SIG-M5 treated with dmso at 0.1 percent for 504 hours (cell line): ENCODE data around the gene SLC39A2.
"Not testable (repeated sequence)": the region's sequence is repeated elsewhere in the genome, so short reads cannot be mapped to it uniquely, and the experiment has no call there.

ENCODE experiments used
- DNase-seq: peaks from one replicate; lab custom pipeline; 2025; ENCODE audit not compliant: unreplicated experiment; lab: John Stamatoyannopoulos, UW

Gene SLC39A2

GRCh38 chr14:21024585-21025370, 25.7 kb downstream of the SLC39A2 start, which contains the start of gene NDRG2:
Gene NDRG2, minus strand, starts transcription at chr14:21025061. Its CDS starts 1,746 bp downstream, at chr14:21023315.
- DNase-seq: peak; percentile 26

GRCh38 chr14:21025371-21026273, 26.5 kb downstream of the SLC39A2 start:
- no peak for DNase-seq

GRCh38 chr14:21026274-21026987, 27.3 kb downstream of the SLC39A2 start:
- DNase-seq: no peak

GRCh38 chr14:21026988-21027315, 27.9 kb downstream of the SLC39A2 start:
- no peak for DNase-seq

- no peak for DNase-seq
Observed at GRCh38 chr14:21029917-21030316, 30.8 kb downstream of the SLC39A2 start, which contains the start of gene TPPP2. Gene TPPP2, plus strand, starts transcription at chr14:21030217. Its CDS starts 365 bp downstream, at chr14:21030582.

- DNase-seq: no peak
Observed at GRCh38 chr14:21030531-21030930, 31.4 kb downstream of the SLC39A2 start.

- no peak for DNase-seq
Observed at GRCh38 chr14:21032326-21033132, 33.4 kb downstream of the SLC39A2 start.

- DNase-seq: no peak
Observed at GRCh38 chr14:21033133-21033698, 34.1 kb downstream of the SLC39A2 start.

- no peak for DNase-seq
Observed at GRCh38 chr14:21034707-21035106, 35.6 kb downstream of the SLC39A2 start, which contains the start of gene RNASE13. Gene RNASE13, minus strand, starts transcription at chr14:21034807. Its CDS starts 519 bp downstream, at chr14:21034288.

GRCh38 chr14:21036751-21037150, 37.7 kb downstream of the SLC39A2 start:
- no peak for DNase-seq

GRCh38 chr14:21037156-21037555, 38.1 kb downstream of the SLC39A2 start:
- DNase-seq: no peak

- no peak for DNase-seq
Observed at GRCh38 chr14:21038441-21039422, 39.6 kb downstream of the SLC39A2 start.

GRCh38 chr14:21039585-21040369, 40.7 kb downstream of the SLC39A2 start:
- peak; percentile 70 for DNase-seq

GRCh38 chr14:21040370-21040925, 41.4 kb downstream of the SLC39A2 start:
- no peak for DNase-seq

- DNase-seq: not testable (repeated sequence)
Observed at GRCh38 chr14:21040941-21041340, 41.8 kb downstream of the SLC39A2 start.

GRCh38 chr14:21041676-21042433, 42.8 kb downstream of the SLC39A2 start, which contains the start of gene RNASE7:
Gene RNASE7, plus strand, starts transcription at chr14:21042362. Its CDS starts 631 bp downstream, at chr14:21042993.
- DNase-seq: no peak

GRCh38 chr14:21042918-21043317, 43.8 kb downstream of the SLC39A2 start:
- DNase-seq: no peak
